ENCODE data around the gene FCGR2B. TPM values are rescaled to one million over a fixed set of nuclear protein-coding genes. Genes with fewer than 3 reads are reported as not detected.
"Not testable (repeated sequence)": the region's sequence is repeated elsewhere in the genome, so short reads cannot be mapped to it uniquely, and the experiment has no call there.

FCGR2B gene
- total RNA-seq (not detected in 2 replicates), polyA plus RNA-seq (not detected in 2 replicates), polyA minus RNA-seq (ENCODE audit: low replicate concordance) (0.33 TPM in 1 of 2 replicates, not detected in the other)
- not detected in 2 replicates for polyA plus RNA-seq (2012)

- not testable (repeated sequence) for H3K27ac ChIP-seq (ENCODE audit: insufficient read depth, low read length); H3K27me3 ChIP-seq (ENCODE audit: control insufficient read depth, insufficient read depth, low read length); H3K9ac ChIP-seq (ENCODE audit: insufficient read depth, low read length); H3K9me3 ChIP-seq (ENCODE audit: control insufficient read depth, insufficient read depth, low read depth, low read length); DNase-seq (ENCODE audit: low read depth in 2 of 2); H3K79me2 ChIP-seq (ENCODE audit: control insufficient read depth, insufficient read depth, low read length); H3K4me1 ChIP-seq (ENCODE audit: control insufficient read depth, extremely low read depth, insufficient read depth, low read length); H3K4me3 ChIP-seq (replicated peaks in 1 of 4; ENCODE audit: control extremely low read depth in 1 of 4, insufficient read depth in 1 of 4, low read depth in 3 of 4, low read length in 4 of 4); H4K20me1 ChIP-seq (ENCODE audit: control insufficient read depth, extremely low read depth, insufficient read depth, low read length); H3K36me3 ChIP-seq (ENCODE audit: control insufficient read depth, insufficient read depth, low read length); H2AFZ ChIP-seq (ENCODE audit: low read length); H3K4me2 ChIP-seq (ENCODE audit: extremely low read depth, insufficient read depth, low read length)
Observed at GRCh38 chr1:161662684-161663339, at the start of gene FCGR2B. Gene FCGR2B (plus strand): TSS chr1:161663143. CDS start chr1:161663242, 99 bp downstream.

- H4K20me1 ChIP-seq (ENCODE audit: control insufficient read depth, extremely low read depth, insufficient read depth, low read length); H3K27me3 ChIP-seq (ENCODE audit: control insufficient read depth, insufficient read depth, low read length); H3K4me1 ChIP-seq (ENCODE audit: control insufficient read depth, extremely low read depth, insufficient read depth, low read length); H3K4me3 ChIP-seq (replicated peaks in 1 of 4; ENCODE audit: control extremely low read depth in 1 of 4, insufficient read depth in 1 of 4, low read depth in 3 of 4, low read length in 4 of 4); H3K9ac ChIP-seq (ENCODE audit: insufficient read depth, low read length); H2AFZ ChIP-seq (ENCODE audit: low read length); H3K27ac ChIP-seq (ENCODE audit: insufficient read depth, low read length); DNase-seq (ENCODE audit: low read depth in 2 of 2); H3K79me2 ChIP-seq (ENCODE audit: control insufficient read depth, insufficient read depth, low read length); H3K4me2 ChIP-seq (ENCODE audit: extremely low read depth, insufficient read depth, low read length); H3K9me3 ChIP-seq (ENCODE audit: control insufficient read depth, insufficient read depth, low read depth, low read length); H3K36me3 ChIP-seq (ENCODE audit: control insufficient read depth, insufficient read depth, low read length): not testable (repeated sequence)
Observed at GRCh38 chr1:161616417-161616816, 46.5 kb upstream of the FCGR2B start.

GRCh38 chr1:161618517-161618916 lies 44.4 kb upstream of the FCGR2B start:
- not testable (repeated sequence) for H4K20me1 ChIP-seq (ENCODE audit: control insufficient read depth, extremely low read depth, insufficient read depth, low read length); H3K27ac ChIP-seq (ENCODE audit: insufficient read depth, low read length); H3K4me2 ChIP-seq (ENCODE audit: extremely low read depth, insufficient read depth, low read length); H3K9me3 ChIP-seq (ENCODE audit: control insufficient read depth, insufficient read depth, low read depth, low read length); H2AFZ ChIP-seq (ENCODE audit: low read length); H3K4me3 ChIP-seq (replicated peaks in 1 of 4; ENCODE audit: control extremely low read depth in 1 of 4, insufficient read depth in 1 of 4, low read depth in 3 of 4, low read length in 4 of 4); DNase-seq (ENCODE audit: low read depth in 2 of 2); H3K36me3 ChIP-seq (ENCODE audit: control insufficient read depth, insufficient read depth, low read length); H3K9ac ChIP-seq (ENCODE audit: insufficient read depth, low read length); H3K27me3 ChIP-seq (ENCODE audit: control insufficient read depth, insufficient read depth, low read length); H3K79me2 ChIP-seq (ENCODE audit: control insufficient read depth, insufficient read depth, low read length); H3K4me1 ChIP-seq (ENCODE audit: control insufficient read depth, extremely low read depth, insufficient read depth, low read length)

DNA sequence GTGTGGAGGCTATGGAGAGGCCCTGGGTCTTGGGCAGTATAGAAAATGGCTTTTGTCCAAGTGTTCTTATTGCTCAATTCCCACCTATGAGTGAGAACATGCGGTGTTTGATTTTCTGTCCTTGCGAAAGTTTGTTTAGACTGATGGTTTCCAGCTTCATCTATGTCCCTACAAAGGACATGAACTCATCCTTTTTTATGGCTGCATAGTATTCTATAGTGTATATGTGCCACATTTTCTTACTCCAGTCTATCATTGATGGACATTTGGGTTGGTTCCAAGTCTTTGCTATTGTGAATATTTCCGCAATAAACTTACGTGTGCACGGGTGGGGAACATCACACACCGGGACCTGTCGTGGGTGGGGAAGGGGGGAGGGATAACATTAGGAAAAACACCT lies 42.5 kb upstream of the FCGR2B start:
- H2AFZ ChIP-seq (ENCODE audit: low read length); H3K27ac ChIP-seq (ENCODE audit: insufficient read depth, low read length); H4K20me1 ChIP-seq (ENCODE audit: control insufficient read depth, extremely low read depth, insufficient read depth, low read length); H3K4me3 ChIP-seq (replicated peaks in 1 of 4; ENCODE audit: control extremely low read depth in 1 of 4, insufficient read depth in 1 of 4, low read depth in 3 of 4, low read length in 4 of 4); H3K9ac ChIP-seq (ENCODE audit: insufficient read depth, low read length); H3K79me2 ChIP-seq (ENCODE audit: control insufficient read depth, insufficient read depth, low read length); H3K4me1 ChIP-seq (ENCODE audit: control insufficient read depth, extremely low read depth, insufficient read depth, low read length); DNase-seq (ENCODE audit: low read depth in 2 of 2); H3K36me3 ChIP-seq (ENCODE audit: control insufficient read depth, insufficient read depth, low read length); H3K9me3 ChIP-seq (ENCODE audit: control insufficient read depth, insufficient read depth, low read depth, low read length); H3K4me2 ChIP-seq (ENCODE audit: extremely low read depth, insufficient read depth, low read length); H3K27me3 ChIP-seq (ENCODE audit: control insufficient read depth, insufficient read depth, low read length): not testable (repeated sequence)

DNA sequence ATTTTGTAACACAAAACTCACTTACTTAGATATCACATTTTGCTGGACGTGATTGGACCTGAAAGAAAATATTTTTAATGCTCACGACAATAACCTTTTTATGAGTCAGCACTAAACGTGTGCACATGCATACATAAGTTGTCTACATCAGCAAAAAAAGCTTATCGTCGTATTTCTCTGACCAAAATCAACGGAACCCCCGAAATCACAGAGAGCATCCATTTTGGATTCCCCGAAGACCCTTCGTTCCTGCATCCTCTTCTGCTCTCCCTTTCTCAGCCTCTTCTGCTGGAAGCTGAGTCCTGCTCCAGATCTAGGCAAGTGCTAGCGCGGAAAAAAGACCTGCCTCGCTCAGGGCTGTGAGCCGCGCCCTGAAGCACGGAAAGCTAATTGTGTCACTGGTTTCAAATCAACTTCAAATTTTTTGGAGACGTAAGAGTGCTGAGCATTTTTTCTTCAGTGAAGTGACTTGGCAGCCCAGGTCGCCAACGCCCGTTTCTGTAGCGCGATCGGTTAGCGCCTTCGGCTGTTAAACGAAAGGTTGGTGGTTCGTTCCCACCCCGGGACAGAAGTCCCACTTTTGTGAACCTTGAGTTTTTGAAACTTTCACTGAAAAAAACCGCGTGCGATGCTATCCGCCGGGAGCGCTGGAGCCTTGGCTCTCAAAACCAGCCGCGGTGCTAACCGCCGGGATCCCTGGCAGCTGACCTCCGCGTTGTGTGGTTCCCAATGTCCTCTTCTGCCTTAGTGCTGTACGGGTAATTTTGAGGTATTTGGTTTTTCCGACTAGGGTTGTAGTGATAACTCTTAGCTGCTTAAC lies 41.6 kb upstream of the FCGR2B start:
- not testable (repeated sequence) for H3K4me1 ChIP-seq (ENCODE audit: control insufficient read depth, extremely low read depth, insufficient read depth, low read length); H2AFZ ChIP-seq (ENCODE audit: low read length); H3K9ac ChIP-seq (ENCODE audit: insufficient read depth, low read length); H4K20me1 ChIP-seq (ENCODE audit: control insufficient read depth, extremely low read depth, insufficient read depth, low read length); H3K36me3 ChIP-seq (ENCODE audit: control insufficient read depth, insufficient read depth, low read length); H3K27me3 ChIP-seq (ENCODE audit: control insufficient read depth, insufficient read depth, low read length); H3K27ac ChIP-seq (ENCODE audit: insufficient read depth, low read length); H3K9me3 ChIP-seq (ENCODE audit: control insufficient read depth, insufficient read depth, low read depth, low read length); H3K79me2 ChIP-seq (ENCODE audit: control insufficient read depth, insufficient read depth, low read length)
- H3K4me2 ChIP-seq (ENCODE audit: extremely low read depth, insufficient read depth, low read length) = peak overlapping the region; percentile 3
- DNase-seq (ENCODE audit: low read depth in 2 of 2) = peak; percentile 79 to 84
- H3K4me3 ChIP-seq (replicated peaks in 1 of 4; ENCODE audit: control extremely low read depth in 1 of 4, insufficient read depth in 1 of 4, low read depth in 3 of 4, low read length in 4 of 4) = peak overlapping the region; percentile 12 to 81 (median 47)

DNA sequence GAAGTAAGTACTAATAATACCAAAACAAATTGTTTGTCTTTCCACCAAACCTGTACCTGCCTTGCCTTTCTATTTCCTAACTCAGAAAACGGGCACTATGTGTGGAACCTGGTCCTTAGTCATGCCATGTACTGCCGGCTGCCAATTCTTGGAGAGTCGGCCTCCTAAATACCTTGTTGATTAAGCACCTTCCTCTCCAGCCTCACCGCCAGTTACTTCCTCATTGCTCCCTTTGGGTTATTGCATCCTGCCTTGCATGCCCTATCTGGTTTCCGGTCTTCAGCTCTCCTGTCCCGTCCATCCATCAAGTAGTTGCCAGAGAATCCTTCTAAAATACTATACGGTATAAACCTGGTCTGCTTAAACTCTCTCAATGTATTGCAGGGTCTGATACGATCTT lies 40.9 kb upstream of the FCGR2B start:
- H3K4me2 ChIP-seq (ENCODE audit: extremely low read depth, insufficient read depth, low read length); H3K4me3 ChIP-seq (replicated peaks in 1 of 4; ENCODE audit: control extremely low read depth in 1 of 4, insufficient read depth in 1 of 4, low read depth in 3 of 4, low read length in 4 of 4): not testable (repeated sequence)
- DNase-seq (ENCODE audit: low read depth in 2 of 2) = peak in 1 of 2 donors; percentile 7

More for the DNA sequence above, 40.9 kb upstream of the FCGR2B start:
- H3K9ac ChIP-seq (ENCODE audit: insufficient read depth, low read length); H2AFZ ChIP-seq (ENCODE audit: low read length); H3K79me2 ChIP-seq (ENCODE audit: control insufficient read depth, insufficient read depth, low read length); H4K20me1 ChIP-seq (ENCODE audit: control insufficient read depth, extremely low read depth, insufficient read depth, low read length); H3K27ac ChIP-seq (ENCODE audit: insufficient read depth, low read length); H3K4me1 ChIP-seq (ENCODE audit: control insufficient read depth, extremely low read depth, insufficient read depth, low read length); H3K9me3 ChIP-seq (ENCODE audit: control insufficient read depth, insufficient read depth, low read depth, low read length); H3K27me3 ChIP-seq (ENCODE audit: control insufficient read depth, insufficient read depth, low read length); H3K36me3 ChIP-seq (ENCODE audit: control insufficient read depth, insufficient read depth, low read length): not testable (repeated sequence)
